HepG2 (cell line): ENCODE results near the gene BCL2L1. TPM values are rescaled to one million over a fixed set of nuclear protein-coding genes. Genes with fewer than 3 reads are reported as not detected.

Experiments used
- ASH2L ChIP-seq: fragments of 300-600, 200-600 bp; sonication (generic); IDR thresholded peaks from 2 replicates; pipeline ENCODE4 v1.7.0; 2017; ENCODE audit warnings: low read depth, mild to moderate bottlenecking, moderate library complexity, mixed read lengths, low read length; ENCODE audit not compliant: insufficient read length
- FOXM1 ChIP-seq: sonication (generic); formaldehyde crosslinking; IDR thresholded peaks from 2 replicates; pipeline ENCODE4 v1.5.0; 2020; ENCODE audit warnings: missing genetic modification reagents
- HOXA3 ChIP-seq: sonication (generic); formaldehyde crosslinking; IDR thresholded peaks from 2 replicates; pipeline ENCODE4 v1.5.0; 2020; ENCODE audit warnings: missing genetic modification reagents
- MXI1 ChIP-seq: IDR thresholded peaks from 3 replicates; pipeline ENCODE4 v1.6.1; 2012; ENCODE audit warnings: low read depth, low read length, inconsistent platforms, borderline replicate concordance
- NFIC ChIP-seq: IDR thresholded peaks from 2 replicates; pipeline ENCODE4 v1.6.1; 2012; ENCODE audit warnings: mild to moderate bottlenecking, low read length, inconsistent platforms
- PITX1 ChIP-seq: sonication (generic); formaldehyde crosslinking; IDR thresholded peaks from 2 replicates; pipeline ENCODE4 v1.5.1; 2020; ENCODE audit warnings: mild to moderate bottlenecking, missing genetic modification reagents
- RFXANK ChIP-seq: IDR thresholded peaks from 2 replicates; pipeline ENCODE4 v1.6.1; 2016
- SATB2 ChIP-seq: sonication (generic); formaldehyde crosslinking; IDR thresholded peaks from 2 replicates; pipeline ENCODE4 v1.5.0; 2020; ENCODE audit warnings: missing genetic modification reagents
- TCF12 ChIP-seq, 2 experiments: fragments of 450-650 bp in 1 of 2; sonication (generic) in 1 of 2; formaldehyde crosslinking in 1 of 2; IDR thresholded peaks; 2 replicates each; pipeline versions ENCODE4 v1.6.1 to v1.8.0; 2017 to 2022; ENCODE audit warnings: antibody characterized with exemption in 1 of 2, mild to moderate bottlenecking in 1 of 2, missing genetic modification reagents in 1 of 2, moderate library complexity in 1 of 2
- ZC3H13 ChIP-seq: sonication (generic); formaldehyde crosslinking; IDR thresholded peaks from 2 replicates; pipeline ENCODE4 v1.8.1; 2023; ENCODE audit warnings: mild to moderate bottlenecking, missing genetic modification reagents, moderate library complexity
- ZFP41 ChIP-seq: sonication (generic); formaldehyde crosslinking; IDR thresholded peaks from 2 replicates; pipeline ENCODE4 v1.4.0; 2020; ENCODE audit warnings: mild to moderate bottlenecking, missing genetic modification reagents, borderline replicate concordance
- ZNF20 ChIP-seq: sonication (generic); formaldehyde crosslinking; IDR thresholded peaks from 2 replicates; pipeline ENCODE4 v1.4.0; 2020; ENCODE audit warnings: mild to moderate bottlenecking, moderate library complexity, missing genetic modification reagents
- ZNF253 ChIP-seq: sonication (generic); formaldehyde crosslinking; IDR thresholded peaks from 2 replicates; pipeline ENCODE4 v1.8.0; 2022; ENCODE audit warnings: mild to moderate bottlenecking, missing genetic modification reagents, borderline replicate concordance
- ZNF30 ChIP-seq: sonication (generic); formaldehyde crosslinking; IDR thresholded peaks from 2 replicates; pipeline ENCODE4 v1.5.0; 2020; ENCODE audit warnings: mild to moderate bottlenecking, missing genetic modification reagents
- ZNF563 ChIP-seq: sonication (generic); formaldehyde crosslinking; IDR thresholded peaks from 2 replicates; pipeline ENCODE4 v1.8.0; 2022; ENCODE audit warnings: mild to moderate bottlenecking, moderate library complexity, missing genetic modification reagents
- ZNF780A ChIP-seq: sonication (generic); formaldehyde crosslinking; IDR thresholded peaks from 2 replicates; pipeline ENCODE4 v1.8.0; 2022; ENCODE audit warnings: mild to moderate bottlenecking, missing genetic modification reagents, moderate library complexity
- ZSCAN21 ChIP-seq: sonication (generic); formaldehyde crosslinking; IDR thresholded peaks from 2 replicates; pipeline ENCODE4 v1.8.0; 2022; ENCODE audit warnings: mild to moderate bottlenecking, missing genetic modification reagents, moderate library complexity, borderline replicate concordance
- polyA plus RNA-seq, 8 experiments: library from polyadenylated mRNA; depleted of rRNA in 3 of 8; stranded (reverse) in 7 of 8; unstranded in 1 of 8; fragments of >200 nt; fragmentation: Illumina TruSeq in 4 of 8; extraction: Trizol in 4 of 8; gene quantifications; 2 replicates each; pipeline versions ENCODE4 v1.2.1 to v1.2.3, GENCODE V29; 2011 to 2016; ENCODE audit warnings: low read depth in 4 of 8, missing spikeins in 1 of 8, mixed read lengths in 1 of 8; ENCODE audit not compliant: insufficient read depth in 1 of 8
- total RNA-seq, 5 experiments: library from RNA; depleted of rRNA; stranded (reverse); fragments of >200 nt; fragmentation: Illumina TruSeq; extraction: Trizol; gene quantifications; 2 replicates each; pipeline ENCODE4 v1.2.3, GENCODE V29; 2016; ENCODE audit warnings: low read depth in 1 of 5
- TF ChIP-seq, protein P1 (sequence below): sonication (generic); formaldehyde crosslinking; IDR thresholded peaks from 2 replicates; pipeline ENCODE4 v1.5.1; 2020; ENCODE audit warnings: mild to moderate bottlenecking, moderate library complexity, missing genetic modification reagents
- TF ChIP-seq, protein P2 (sequence below): sonication (generic); formaldehyde crosslinking; IDR thresholded peaks from 2 replicates; pipeline ENCODE4 v1.5.0; 2020; ENCODE audit warnings: mild to moderate bottlenecking, missing genetic modification reagents, borderline replicate concordance
- TF ChIP-seq, protein P3 (sequence below): sonication (generic); formaldehyde crosslinking; conservative IDR thresholded peaks from 2 replicates; pipeline ENCODE4 v1.4.0; 2020; ENCODE audit warnings: missing genetic modification reagents

BCL2L1 gene
- total and polyA plus RNA-seq, 2 of the 13 experiments (the other 11 are each of a cell fraction or from before 2014, with no cell fraction given), result 164 to 258 TPM

- TF ChIP-seq, protein P1, sequence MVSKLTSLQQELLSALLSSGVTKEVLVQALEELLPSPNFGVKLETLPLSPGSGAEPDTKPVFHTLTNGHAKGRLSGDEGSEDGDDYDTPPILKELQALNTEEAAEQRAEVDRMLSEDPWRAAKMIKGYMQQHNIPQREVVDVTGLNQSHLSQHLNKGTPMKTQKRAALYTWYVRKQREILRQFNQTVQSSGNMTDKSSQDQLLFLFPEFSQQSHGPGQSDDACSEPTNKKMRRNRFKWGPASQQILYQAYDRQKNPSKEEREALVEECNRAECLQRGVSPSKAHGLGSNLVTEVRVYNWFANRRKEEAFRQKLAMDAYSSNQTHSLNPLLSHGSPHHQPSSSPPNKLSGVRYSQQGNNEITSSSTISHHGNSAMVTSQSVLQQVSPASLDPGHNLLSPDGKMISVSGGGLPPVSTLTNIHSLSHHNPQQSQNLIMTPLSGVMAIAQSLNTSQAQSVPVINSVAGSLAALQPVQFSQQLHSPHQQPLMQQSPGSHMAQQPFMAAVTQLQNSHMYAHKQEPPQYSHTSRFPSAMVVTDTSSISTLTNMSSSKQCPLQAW (CRISPR knock-in tag), result peak; percentile 100
- TF ChIP-seq ZSCAN21 (CRISPR knock-in tag), result peak; percentile 97
- no peak for TF ChIP-seq TCF12 (IDR thresholded peaks at IDR 0.05)
- TF ChIP-seq TCF12 (CRISPR knock-in tag; IDR thresholded peaks at IDR 0.05), result peak; percentile 100
- TF ChIP-seq, protein P2, sequence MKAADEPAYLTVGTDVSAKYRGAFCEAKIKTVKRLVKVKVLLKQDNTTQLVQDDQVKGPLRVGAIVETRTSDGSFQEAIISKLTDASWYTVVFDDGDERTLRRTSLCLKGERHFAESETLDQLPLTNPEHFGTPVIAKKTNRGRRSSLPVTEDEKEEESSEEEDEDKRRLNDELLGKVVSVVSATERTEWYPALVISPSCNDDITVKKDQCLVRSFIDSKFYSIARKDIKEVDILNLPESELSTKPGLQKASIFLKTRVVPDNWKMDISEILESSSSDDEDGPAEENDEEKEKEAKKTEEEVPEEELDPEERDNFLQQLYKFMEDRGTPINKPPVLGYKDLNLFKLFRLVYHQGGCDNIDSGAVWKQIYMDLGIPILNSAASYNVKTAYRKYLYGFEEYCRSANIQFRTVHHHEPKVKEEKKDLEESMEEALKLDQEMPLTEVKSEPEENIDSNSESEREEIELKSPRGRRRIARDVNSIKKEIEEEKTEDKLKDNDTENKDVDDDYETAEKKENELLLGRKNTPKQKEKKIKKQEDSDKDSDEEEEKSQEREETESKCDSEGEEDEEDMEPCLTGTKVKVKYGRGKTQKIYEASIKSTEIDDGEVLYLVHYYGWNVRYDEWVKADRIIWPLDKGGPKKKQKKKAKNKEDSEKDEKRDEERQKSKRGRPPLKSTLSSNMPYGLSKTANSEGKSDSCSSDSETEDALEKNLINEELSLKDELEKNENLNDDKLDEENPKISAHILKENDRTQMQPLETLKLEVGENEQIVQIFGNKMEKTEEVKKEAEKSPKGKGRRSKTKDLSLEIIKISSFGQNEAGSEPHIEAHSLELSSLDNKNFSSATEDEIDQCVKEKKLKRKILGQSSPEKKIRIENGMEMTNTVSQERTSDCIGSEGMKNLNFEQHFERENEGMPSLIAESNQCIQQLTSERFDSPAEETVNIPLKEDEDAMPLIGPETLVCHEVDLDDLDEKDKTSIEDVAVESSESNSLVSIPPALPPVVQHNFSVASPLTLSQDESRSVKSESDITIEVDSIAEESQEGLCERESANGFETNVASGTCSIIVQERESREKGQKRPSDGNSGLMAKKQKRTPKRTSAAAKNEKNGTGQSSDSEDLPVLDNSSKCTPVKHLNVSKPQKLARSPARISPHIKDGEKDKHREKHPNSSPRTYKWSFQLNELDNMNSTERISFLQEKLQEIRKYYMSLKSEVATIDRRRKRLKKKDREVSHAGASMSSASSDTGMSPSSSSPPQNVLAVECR (CRISPR knock-in tag), result peak; percentile 90
- TF ChIP-seq NFIC, result peak; percentile 100
- peak; percentile 99 for TF ChIP-seq SATB2 (CRISPR knock-in tag)
- TF ChIP-seq, protein P3, sequence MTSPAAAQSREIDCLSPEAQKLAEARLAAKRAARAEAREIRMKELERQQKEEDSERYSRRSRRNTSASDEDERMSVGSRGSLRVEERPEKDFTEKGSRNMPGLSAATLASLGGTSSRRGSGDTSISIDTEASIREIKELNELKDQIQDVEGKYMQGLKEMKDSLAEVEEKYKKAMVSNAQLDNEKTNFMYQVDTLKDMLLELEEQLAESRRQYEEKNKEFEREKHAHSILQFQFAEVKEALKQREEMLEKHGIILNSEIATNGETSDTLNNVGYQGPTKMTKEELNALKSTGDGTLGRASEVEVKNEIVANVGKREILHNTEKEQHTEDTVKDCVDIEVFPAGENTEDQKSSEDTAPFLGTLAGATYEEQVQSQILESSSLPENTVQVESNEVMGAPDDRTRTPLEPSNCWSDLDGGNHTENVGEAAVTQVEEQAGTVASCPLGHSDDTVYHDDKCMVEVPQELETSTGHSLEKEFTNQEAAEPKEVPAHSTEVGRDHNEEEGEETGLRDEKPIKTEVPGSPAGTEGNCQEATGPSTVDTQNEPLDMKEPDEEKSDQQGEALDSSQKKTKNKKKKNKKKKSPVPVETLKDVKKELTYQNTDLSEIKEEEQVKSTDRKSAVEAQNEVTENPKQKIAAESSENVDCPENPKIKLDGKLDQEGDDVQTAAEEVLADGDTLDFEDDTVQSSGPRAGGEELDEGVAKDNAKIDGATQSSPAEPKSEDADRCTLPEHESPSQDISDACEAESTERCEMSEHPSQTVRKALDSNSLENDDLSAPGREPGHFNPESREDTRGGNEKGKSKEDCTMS, result peak; percentile 87; the same call in 1 of the 2 replicates
- TF ChIP-seq ZNF20 (CRISPR knock-in tag), result 0 out of 2 replicates have a peak, but pooled peaks have one; percentile 7
- TF ChIP-seq ZC3H13, result peak; percentile 35; the same call in 1 of the 2 replicates
- 0 out of 2 replicates have a peak, but pooled peaks have one; percentile 64 for TF ChIP-seq FOXM1 (CRISPR knock-in tag)
- TF ChIP-seq MXI1, result peak; percentile 66; the same call in 2 of the 3 replicates
- TF ChIP-seq ASH2L, result peak; percentile 97
- peak; percentile 98 for TF ChIP-seq HOXA3 (CRISPR knock-in tag)
- TF ChIP-seq ZNF563 (CRISPR knock-in tag), result 0 out of 2 replicates have a peak, but pooled peaks have one; percentile 20
- TF ChIP-seq RFXANK, result peak; percentile 91
- TF ChIP-seq ZFP41, result peak; percentile 22; the same call in 1 of the 2 replicates
- TF ChIP-seq ZNF253, result 0 out of 2 replicates have a peak, but pooled peaks have one; percentile 49
- peak; percentile 81; the same call in 1 of the 2 replicates for TF ChIP-seq ZNF780A (CRISPR knock-in tag)
- TF ChIP-seq ZNF30 (CRISPR knock-in tag), result no peak
- peak; percentile 100 for TF ChIP-seq PITX1
These were observed 18.2 kb downstream of the BCL2L1 start (continued) for GRCh38 chr20:31704225-31705119.
